ENCODE measurements around the gene MLYCD. TPM values are rescaled to one million over a fixed set of nuclear protein-coding genes. Genes with fewer than 3 reads are reported as not detected.

The MLYCD gene
- total RNA-seq, 3 donors from 2014 or later (not counting 1 experiment from before 2014, with no cell fraction given) = 8.5 to 13.2 (median 11.9) TPM

- H3K36me3 ChIP-seq (ENCODE audit: control insufficient read depth, insufficient read depth, low read length) = no peaks in the 10 kb centered on the region
- Mint-ChIP-seq H3K27ac (no peak overlapping the region), H3K36me3 (no peaks in the 10 kb centered on the region), H3K4me3 (no peak overlapping the region), H3K9me3 (no peaks in the 10 kb centered on the region), H3K4me1 (peaks cover 9 to 20% of the 10 kb centered on the region in 2 donors), H3K27me3 (ENCODE audit: low read depth in 2 of 2) (no peaks in the 10 kb centered on the region)
- 95% methylated on average over 17 of the region's 17 CpGs for WGBS (ENCODE audit: insufficient coverage)
- no peak for DNase-seq
- intact Hi-C loops (cut with micrococcal nuclease) = no loop called here
- H3K27ac ChIP-seq (ENCODE audit: low read length) = no peak overlapping the region
- peaks cover 18% of the 10 kb centered on the region for H3K4me1 ChIP-seq (ENCODE audit: control insufficient read depth, insufficient read depth, low read length)
- no peaks in the 10 kb centered on the region for H3K27me3 ChIP-seq (ENCODE audit: control insufficient read depth, insufficient read depth, low read length)
- no peak for ATAC-seq
- no peaks in the 10 kb centered on the region for H3K9me3 ChIP-seq (ENCODE audit: control insufficient read depth, insufficient read depth, low read length)
- TF ChIP-seq CTCF (IDR thresholded peaks at IDR 0.05) = no peak
- H3K4me3 ChIP-seq (ENCODE audit: low read length) = no peak overlapping the region
Observed at GRCh38 chr16:83931556-83931955, 32.6 kb downstream of the MLYCD start.

- TF ChIP-seq CTCF (IDR thresholded peaks at IDR 0.05) = no peak
- WGBS (ENCODE audit: insufficient coverage) = 94% methylated on average over 11 of the region's 11 CpGs
- H3K27ac Mint-ChIP-seq = no peak overlapping the region
Observed at GRCh38 chr16:83932304-83932703, 33.4 kb downstream of the MLYCD start.

GRCh38 chr16:83932955-83933673 is 34.2 kb downstream of the MLYCD start:
- ATAC-seq = no peak

More at GRCh38 chr16:83932304-83932703, 33.4 kb downstream of the MLYCD start:
- H3K9me3 Mint-ChIP-seq = no peaks in the 10 kb centered on the region
- Histone ChIP-seq H3K4me3 (ENCODE audit: low read length) (no peak overlapping the region), H3K9me3 (ENCODE audit: control insufficient read depth, insufficient read depth, low read length) (no peaks in the 10 kb centered on the region), H3K4me1 (ENCODE audit: control insufficient read depth, insufficient read depth, low read length) (peaks cover 12% of the 10 kb centered on the region), H3K36me3 (ENCODE audit: control insufficient read depth, insufficient read depth, low read length) (no peaks in the 10 kb centered on the region), H3K27ac (ENCODE audit: low read length) (no peak overlapping the region), H3K27me3 (ENCODE audit: control insufficient read depth, insufficient read depth, low read length) (no peaks in the 10 kb centered on the region)
- H3K4me1 Mint-ChIP-seq = peaks cover 9 to 18% of the 10 kb centered on the region in 2 donors
- H3K4me3 Mint-ChIP-seq = no peak overlapping the region
- H3K36me3 Mint-ChIP-seq = no peaks in the 10 kb centered on the region
- H3K27me3 Mint-ChIP-seq (ENCODE audit: low read depth in 2 of 2) = no peaks in the 10 kb centered on the region
- intact Hi-C loops (cut with micrococcal nuclease) = no loop called here
- ATAC-seq (no peak), DNase-seq (no peak)

More at GRCh38 chr16:83932955-83933673, 34.2 kb downstream of the MLYCD start:
- 89% methylated on average over 22 of the region's 25 CpGs for WGBS (ENCODE audit: insufficient coverage)
- TF ChIP-seq CTCF (IDR thresholded peaks at IDR 0.05) = no peak
- Mint-ChIP-seq H3K27me3 (ENCODE audit: low read depth in 2 of 2) (no peaks in the 10 kb centered on the region), H3K9me3 (no peaks in the 10 kb centered on the region), H3K4me3 (no peak overlapping the region), H3K27ac (no peak overlapping the region), H3K36me3 (no peaks in the 10 kb centered on the region), H3K4me1 (peaks cover 9 to 13% of the 10 kb centered on the region in 2 donors)
- Histone ChIP-seq H3K4me3 (ENCODE audit: low read length) (no peak overlapping the region), H3K9me3 (ENCODE audit: control insufficient read depth, insufficient read depth, low read length) (no peaks in the 10 kb centered on the region), H3K27me3 (ENCODE audit: control insufficient read depth, insufficient read depth, low read length) (no peaks in the 10 kb centered on the region), H3K4me1 (ENCODE audit: control insufficient read depth, insufficient read depth, low read length) (peaks cover 8% of the 10 kb centered on the region), H3K36me3 (ENCODE audit: control insufficient read depth, insufficient read depth, low read length) (no peaks in the 10 kb centered on the region), H3K27ac (ENCODE audit: low read length) (no peak overlapping the region)
- intact Hi-C loops (cut with micrococcal nuclease) = no loop called here
- no peak for DNase-seq
